Measurements from ENCODE around the gene ORC3.
A peak's percentile ranks its signal among the peaks of the same experiment; 100 is the strongest.

ORC3 gene

DNA sequence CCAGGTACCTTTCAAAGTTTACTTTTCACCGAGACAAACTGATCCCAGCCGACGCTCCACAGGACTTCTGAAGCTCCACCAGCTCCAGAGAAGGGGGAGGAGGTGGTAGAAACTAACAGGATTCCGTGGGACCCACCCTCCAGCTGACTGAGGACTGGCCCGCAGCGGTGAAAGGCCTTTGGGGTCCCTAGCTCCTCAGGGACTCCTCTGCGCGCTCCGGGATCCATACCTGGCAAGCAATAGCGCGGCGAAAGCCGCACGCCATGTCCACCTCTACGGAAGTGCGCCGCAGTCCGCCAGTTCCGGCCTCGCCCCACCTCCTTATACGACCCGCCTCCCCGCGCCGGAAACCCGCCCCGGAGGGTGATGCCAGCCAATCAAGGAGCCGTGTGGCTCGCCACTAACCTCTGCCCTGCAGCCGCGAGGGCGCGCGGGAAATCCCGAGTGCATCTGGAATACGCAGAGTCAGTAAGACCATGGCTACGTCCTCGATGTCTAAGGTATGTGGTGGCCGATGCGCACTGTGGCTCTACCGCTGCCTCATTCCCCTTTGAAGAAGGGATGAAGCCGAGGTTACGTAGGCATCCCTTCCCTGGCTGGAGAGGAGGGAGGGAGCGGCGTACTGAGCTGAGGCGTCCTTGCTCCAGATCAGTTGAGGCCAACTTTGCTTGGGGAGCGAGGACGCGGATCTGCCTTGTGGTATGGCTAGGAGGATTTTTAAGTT lies at the start of gene ORC3, which contains the start of gene RARS2:
TSS of gene ORC3 (plus strand) at position 443 of the 724 bp plus-strand sequence. CDS start at position 477, 34 bp downstream.
TSS of gene RARS2 (minus strand) at position 295 of the 724 bp plus-strand sequence. CDS start at position 265, 30 bp downstream.
- DNase-seq: peak; percentile 96 to 97

DNA sequence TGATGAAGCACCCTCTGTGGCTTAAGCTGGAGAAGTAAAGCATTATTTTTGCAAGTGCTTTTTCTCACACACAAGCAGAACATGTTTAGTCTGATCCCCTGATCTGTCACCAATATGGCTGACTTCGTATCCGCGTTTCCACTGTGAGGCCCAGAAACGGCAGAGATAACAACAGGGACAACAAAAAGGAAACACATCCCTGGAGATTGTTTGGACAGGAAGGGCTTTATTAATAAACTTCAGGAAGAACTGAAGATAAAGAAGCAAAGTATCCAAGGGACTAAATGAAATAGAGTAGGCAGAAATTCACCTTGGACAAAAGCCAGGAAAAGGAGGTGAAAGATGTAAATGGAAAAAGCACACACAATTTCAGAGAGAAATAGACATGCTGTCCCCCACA lies 49.4 kb upstream of the ORC3 start:
- no peak for DNase-seq

DNA sequence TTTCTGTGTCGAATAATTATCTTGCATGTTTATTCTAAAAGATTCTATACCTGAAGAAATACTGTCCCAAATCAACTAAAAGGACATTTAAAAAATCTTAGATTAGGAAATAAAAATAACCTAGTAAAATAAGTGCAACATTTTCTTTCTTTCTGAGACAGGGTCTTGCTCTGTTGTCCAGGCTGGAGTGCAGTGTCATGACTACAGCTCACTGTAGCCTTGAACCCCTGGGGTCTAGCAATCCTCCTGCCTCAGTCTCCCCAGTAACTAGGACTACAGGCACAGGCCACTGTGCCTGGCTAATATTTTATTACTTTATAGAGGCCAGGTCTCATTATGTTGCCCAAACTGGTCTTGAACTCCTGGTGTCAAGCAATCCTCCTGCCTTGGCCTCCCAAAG lies 48.9 kb upstream of the ORC3 start:
- DNase-seq: no peak

DNA sequence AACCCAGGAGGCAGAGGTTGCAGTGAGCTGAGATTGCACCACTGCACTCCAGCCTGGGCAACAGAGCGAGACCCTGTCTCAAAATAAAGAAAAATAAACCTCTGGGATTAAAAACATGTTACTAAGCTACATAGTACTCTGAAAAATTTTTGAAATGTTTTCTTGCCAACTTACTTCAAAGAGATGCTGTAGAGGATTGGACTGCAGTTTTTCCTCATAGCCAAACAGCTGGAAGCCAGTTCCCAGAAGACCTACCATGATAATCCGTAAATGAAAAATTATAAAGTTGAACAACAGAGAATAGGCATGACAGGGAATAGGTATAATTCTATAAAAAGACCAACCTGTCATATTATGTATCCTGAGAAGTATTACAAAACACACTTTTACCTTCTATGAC lies 48.2 kb upstream of the ORC3 start:
- DNase-seq: no peak

DNA sequence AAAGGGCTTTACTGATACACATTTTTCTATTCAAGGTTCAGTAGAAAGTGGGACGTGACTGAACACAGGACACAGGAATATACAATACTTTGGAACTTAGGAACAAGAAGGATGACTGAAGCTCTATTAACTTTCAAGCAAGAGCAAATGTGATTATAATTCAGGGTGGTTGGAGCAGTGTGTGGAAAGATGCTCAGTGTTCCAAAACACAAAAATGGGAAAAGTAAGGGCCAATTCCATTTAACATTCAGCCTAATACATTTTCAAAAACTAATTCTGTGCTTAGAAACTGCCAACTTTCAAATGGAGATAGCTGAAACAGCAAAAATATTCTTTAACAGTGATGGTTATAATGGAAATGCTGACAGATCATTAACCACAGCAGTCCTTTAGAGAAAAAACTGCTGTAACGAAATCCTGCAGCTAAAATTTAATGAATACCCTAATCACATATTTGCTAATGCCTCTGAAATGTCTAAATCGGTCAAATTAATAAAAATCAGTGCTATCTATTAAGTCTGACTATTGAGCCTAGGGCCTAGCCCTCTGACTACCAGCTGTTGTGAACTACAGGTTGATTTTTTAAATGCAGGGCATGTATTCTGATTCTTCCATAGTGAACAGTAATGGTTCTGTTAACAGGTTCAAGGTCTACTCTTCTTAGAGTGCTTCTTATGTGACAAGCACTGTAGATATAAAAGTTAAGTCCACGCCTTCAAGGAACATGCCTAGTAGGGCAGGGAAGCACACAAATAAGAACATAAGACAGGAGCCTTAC lies 46.0 kb upstream of the ORC3 start:
- no peak for DNase-seq

DNA sequence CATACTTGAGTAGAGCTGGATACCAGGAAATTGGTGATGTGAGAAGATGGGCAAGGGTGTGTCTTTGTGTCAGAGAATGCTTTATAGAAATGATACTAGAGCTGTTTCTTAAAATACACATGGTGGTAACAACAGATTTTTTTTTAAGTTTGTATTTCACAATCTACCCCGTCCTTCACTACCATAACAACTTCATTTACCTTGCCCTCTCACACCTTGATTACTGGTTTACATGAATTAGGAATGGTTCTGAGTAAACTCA lies 45.5 kb upstream of the ORC3 start:
- no peak for DNase-seq

DNA sequence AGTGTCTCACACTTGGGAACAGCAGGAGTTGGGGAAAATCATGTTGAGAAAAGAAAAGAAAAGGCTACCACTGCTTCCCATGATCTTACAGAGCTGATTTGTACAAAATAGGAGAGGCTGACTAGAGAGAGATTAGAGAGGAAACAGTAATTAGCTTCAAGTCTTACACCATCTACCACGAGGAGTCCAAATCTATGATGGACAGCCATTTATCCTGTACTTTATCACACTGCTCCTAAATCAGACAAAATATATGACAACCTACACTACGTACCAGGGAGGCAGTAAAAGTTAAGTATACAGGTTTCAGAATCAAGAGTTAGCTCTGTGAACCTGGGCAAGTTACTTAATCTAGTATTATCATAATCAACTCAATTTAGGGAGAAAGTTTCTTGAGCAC lies 38.1 kb upstream of the ORC3 start:
- DNase-seq: no peak

DNA sequence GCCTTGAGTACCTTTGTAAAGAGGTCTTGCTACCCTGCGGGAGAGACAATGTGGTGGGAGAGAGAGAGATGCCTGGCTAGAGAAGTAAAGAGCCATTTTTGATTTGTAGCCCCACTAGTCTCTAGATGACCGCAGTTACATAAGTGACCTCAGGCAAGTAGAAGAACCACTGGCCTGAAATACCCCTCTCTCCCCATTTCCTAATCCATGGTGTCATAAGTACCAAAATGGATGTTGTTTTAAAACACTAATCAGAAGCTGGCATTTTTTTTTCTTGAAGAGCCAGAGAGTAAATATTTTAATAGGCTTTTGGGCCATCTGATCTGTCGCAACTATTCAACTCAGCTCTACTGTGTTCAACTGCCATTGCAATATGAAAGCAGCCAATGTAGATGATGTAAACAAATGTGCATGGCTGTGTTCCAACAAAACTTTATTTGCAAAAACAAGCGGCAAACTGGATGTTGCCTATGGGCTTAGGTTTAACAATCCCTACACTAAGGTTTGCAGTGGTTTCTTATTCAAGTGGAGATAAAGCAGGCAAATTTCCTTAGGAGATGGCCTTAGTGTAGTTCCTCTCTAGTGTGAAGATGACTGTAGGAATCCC lies 36.7 kb upstream of the ORC3 start:
- no peak for DNase-seq

DNA sequence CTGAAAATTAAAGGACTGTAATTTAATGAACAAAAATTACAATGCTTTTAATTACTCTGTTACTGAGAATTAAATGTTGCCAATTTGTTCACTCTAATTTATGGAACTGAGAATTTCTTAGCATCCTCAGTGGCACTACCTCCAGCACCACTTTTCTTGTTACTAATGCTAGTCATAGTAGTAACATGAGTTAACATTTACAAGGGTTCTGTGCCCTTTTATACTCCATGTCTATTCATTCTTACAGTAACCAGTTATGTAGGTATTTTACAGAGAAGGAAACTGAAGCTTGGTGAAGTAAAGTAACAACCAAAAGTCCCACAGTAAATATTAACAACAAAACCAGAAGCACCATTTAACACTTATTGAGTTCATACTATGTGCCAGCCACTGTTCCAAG lies 34.4 kb upstream of the ORC3 start:
- no peak for DNase-seq

DNA sequence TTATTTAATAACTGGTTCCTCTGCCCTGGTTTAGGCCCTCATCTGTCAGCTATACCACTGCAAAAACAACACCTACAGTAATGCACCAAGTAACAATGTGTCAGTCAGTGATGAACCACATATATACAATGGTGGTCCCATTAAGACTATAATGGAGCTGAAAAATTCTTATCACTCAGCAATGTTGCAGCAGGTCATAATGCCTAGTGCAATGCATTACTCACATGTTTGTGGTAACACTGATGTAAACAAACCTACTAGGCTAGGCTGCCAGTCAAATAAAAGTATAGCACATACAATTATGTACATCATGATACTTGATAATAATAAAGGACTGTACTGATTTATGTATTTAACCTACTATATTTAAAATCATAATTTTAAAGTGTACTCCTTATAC lies 31.5 kb upstream of the ORC3 start:
- no peak for DNase-seq

DNA sequence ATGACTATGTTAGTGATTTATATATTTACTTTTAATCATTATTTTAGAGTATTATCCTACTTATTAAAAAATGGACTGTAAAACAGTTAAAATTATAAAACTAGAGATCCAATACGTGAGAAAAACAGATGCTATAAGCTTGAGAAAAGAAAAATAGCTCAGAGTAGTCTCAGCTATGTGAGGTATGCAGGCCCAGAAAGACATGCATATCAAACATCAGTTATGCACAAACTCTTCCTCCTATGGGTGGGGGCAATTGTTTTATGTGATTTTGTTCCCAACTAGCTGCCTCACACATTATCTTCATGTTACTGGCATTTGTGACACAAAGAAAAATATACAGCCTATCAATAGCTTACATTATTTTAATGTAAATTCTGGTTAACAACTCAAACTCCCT lies 28.9 kb upstream of the ORC3 start:
- DNase-seq: no peak

DNA sequence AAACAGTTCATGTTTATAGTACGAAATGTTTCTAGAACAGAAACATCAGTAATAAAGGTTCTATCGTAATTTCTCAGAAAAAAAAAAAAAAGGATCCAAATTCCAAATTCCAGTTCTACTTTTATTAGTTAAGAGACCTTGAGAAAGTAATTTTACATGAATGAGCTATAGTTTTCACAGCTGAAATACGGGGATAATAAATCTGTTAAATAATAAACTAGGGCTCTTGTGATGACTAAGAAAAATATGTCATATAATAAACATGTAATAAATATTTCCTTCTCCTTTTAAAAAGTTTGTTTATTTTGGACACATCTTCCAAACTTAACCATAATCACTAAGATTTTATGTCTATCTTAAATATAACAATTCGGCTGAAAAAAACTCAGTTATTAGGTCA lies 17.9 kb upstream of the ORC3 start:
- no peak for DNase-seq

DNA sequence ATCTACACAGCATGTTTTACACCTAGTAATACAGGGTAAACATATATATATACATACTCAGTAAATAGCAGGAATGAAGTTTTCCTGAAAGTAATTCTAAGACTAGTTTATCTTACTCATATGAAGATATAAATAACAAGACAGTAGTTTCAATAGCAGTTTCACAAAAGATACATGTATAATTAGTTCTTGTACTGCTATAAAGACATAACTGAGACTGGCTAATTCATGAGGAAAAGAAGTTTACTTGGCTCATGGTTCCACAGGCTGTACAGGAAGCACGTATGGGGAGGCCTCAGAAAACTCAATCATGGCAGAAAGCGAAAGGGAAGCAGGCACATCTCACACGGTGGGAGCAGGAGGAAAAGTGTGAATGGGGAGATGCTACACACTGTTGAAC lies 17.1 kb upstream of the ORC3 start:
- DNase-seq: no peak

DNA sequence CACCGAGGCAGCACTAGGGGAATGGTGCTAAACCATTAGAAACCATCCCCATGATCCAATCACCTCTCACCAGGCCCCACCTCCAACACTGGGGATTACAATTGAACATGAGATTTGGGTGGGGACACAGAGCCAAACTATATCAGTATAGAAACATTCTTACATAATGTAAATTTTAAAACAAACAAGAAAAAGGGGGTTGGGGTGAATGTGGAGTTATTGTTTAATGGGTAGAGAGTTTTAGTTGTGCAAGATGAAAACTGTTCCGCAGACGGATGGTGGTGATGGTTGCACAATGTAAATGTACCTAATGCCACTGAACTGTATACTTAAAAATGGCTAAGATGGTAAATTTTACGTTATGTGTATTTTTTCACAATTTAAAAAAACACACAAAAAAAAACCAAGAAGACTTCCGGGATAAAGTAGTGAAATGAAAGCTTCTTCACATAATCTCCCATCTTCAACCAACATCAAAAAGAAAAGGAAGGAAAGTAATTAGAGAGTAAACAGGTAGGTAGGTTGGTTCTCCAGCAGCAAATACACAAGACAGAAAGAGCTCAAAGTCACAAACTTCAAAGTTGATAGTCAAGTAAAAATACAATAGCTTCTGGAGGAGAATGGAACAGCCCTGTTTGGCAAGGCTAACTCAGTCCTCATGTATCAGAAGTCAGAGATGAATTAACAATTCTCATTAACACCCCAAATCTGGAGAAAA lies 16.5 kb upstream of the ORC3 start:
- DNase-seq: no peak

DNA sequence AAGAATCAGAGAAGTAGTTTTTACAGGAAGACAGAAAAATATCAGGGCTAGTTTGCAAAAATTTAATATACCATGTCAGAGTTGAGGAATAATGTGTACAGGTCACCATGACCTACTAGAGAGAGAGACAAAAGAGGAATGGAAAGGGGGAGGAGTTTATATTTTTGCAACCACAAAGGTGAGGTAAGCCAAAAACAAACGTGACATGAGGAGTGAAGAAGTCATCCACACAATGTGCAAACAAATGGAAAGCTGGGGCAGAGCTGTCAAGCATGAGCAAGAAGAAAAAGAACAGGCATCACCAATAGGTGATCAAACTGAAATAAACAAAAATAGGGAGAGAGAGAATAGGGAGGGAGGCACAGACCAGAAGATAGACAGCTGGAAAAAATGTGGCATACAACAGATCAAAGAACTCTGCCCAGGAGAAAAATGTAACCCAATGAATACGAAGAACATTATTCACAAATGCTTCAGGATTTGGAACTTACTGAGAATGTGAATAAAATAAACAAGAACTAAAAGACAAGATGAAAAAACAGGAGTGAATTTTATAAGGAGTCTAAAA lies 15.6 kb upstream of the ORC3 start:
- DNase-seq: no peak

DNA sequence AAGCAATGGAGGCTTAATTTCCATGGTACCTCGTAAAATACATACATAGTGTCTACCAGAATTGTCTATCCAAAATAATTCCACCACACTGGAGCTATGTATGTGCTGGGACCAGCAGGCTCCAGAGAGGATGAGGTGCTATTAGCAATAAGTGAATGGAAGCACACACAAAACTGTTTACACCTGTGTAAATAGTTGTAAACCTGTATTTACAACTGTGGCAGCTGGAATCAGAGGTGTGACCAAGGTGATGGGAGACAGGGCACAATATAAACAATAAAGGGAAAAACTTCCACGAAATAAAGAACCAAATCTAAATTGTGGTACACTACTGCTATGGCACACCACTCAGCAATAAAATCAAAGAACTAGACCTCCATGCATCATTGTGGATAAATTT lies 14.5 kb upstream of the ORC3 start:
- DNase-seq: no peak

DNA sequence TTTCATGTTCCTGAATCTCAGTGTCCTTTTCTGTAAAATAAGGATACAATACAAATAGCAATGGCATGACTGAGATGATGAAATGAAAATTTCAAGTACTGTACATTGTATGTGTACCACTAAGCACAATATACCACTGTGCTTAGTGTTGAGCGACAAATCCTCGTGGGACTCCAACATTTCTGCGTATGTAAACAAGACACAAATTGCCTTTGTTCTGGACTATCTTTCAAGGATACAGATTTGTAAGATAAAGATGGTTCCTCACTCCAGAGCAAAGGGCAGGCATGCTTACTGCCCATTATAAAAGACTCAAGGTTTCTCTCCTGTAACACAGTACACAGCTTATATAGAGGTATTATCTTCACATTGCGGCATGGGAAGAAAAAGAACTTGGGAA lies 6.1 kb upstream of the ORC3 start:
- DNase-seq: no peak

DNA sequence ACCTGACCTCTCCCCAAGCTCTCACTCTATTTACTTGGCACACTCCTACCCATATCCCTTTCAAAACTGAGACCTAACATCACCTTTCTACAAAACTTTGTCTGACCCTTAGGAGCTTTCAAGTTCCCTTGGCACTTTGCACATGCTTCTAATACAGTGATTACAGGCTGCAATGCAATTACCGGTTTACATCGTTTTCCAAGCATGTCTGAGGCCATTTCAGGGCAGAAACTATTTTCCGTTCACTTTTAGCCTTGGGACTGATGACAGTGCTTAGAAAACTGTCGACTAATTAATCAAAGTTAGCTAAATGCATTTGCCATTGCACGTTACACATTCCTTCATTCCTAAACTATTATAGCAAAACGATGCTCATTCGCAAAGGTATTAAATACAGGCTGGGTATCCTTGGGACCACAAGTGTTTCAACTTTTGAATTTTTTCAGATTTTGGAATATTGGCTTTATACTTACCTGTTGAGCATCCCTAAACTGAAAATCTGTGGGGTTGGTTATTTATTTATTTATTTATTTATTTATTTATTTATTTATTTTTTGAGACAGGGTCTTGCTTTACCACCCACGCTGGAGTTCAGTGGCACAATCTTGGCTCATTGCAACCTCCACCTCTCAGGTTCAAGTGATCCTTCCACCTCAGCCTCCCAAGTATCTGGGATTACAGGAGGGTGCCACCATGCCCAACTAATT lies 3.4 kb upstream of the ORC3 start:
- DNase-seq: no peak

DNA sequence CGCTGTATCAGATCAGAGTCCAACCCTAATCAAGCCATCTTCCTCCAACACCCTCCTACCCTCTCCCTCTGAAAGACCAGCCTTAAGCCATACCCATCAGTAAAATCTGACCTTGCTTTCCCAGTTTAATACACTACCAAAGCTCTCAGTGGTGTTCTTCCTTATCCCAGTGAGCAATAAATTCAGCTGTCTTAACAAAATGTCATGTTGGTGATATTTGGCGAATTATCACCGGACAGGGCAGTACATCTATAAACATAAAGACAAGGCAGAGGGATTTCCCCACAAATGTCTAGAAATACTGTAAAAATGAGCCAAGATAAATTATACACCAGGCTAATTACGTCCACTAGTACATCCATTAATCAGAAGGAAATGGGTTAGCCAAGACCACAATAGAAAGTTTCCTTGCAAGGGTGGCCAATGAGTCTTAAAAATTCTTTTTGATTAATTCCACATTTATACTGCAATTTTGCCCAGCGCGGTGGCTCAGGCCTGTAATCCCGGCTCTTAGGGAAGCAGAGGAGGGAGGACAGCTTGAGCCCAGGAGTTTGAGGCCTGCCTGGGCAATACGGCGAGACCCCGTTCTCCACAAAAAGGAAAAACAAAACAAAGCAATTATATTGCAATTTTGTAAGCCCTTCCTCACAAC lies 1.1 kb upstream of the ORC3 start:
- no peak for DNase-seq

DNA sequence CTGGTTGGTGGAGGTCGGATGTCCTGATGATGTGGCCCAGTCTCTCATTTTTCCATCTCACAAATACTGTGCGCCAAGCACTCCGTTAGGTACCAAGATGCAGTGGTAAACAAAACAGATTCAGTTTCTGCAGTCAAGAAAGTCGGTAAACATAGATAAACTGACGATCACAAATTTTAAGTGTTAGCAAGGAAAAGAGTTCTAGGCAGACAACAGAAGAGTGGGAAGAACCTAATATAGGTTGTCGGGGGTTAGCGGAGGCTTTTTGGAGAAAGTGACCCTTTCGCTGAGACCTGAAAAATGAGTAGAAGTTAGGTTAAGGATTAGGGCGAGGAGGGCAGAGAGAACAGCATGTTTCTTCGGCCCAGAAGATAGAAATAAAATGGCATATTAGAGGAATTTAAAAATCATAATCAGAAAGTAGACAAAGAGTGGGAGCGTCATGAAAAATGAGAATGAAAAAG lies 514 bp downstream of the ORC3 start:
- no peak for DNase-seq

DNA sequence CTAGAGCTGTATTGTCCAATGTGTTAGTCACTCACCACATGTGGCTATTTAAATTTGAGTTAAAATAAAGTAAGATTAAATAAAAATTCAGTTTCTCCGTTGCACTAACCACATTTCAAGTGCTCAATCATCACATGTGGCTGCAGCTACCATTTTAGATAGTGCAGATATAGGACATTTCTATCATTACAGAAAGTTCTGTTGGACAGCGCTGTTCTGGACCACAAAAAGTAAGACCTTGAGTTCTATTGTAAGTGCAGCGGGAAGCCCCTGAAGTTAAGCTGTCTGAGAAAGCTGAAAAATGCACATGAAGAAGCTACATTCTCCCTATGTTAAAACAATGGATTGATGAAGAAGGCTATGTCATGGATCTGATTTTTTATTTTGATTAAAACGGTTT lies 1.1 kb downstream of the ORC3 start:
- no peak for DNase-seq

DNA sequence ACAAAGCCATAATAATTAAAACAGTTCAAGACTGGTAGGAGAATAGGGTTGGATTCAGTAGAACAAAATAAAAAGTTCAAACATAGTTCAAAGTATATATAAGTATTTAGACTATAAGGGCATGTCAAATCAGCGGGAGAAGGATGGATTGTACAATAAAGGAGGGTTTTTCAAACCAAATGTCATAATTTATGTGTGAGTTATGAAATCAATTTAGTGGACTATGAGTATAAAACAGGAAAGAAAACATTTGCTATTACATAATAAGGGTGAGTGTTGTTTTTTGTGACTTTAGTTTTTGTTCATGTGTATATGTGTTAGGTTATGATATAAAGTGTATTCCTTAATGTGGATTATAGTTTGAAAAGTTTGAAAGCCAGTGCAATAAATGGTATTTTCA lies 10.6 kb downstream of the ORC3 start:
- no peak for DNase-seq

Data from stimulated activated CD4-positive, alpha-beta T cell treated with anti-CD3 and anti-CD28 coated beads, Interleukin-2, amount 100 ng/mL, for 24 hours (primary cell).